HEK293T (cell line): ENCODE measurements around the gene TARS3.

Experiments used
- BHLHE40 ChIP-seq: fragments of 450-650 bp; IDR thresholded peaks from 2 replicates; pipeline ENCODE4 v1.6.1; 2016; ENCODE audit warnings: mild to moderate bottlenecking, moderate library complexity, borderline replicate concordance
- FOXK2 ChIP-seq: fragments of 450-650 bp; IDR thresholded peaks from 2 replicates; pipeline ENCODE4 v1.6.1; 2016; ENCODE audit warnings: mild to moderate bottlenecking
- FOXM1 ChIP-seq: fragments of 450-650 bp; IDR thresholded peaks from 2 replicates; pipeline ENCODE4 v1.6.1; 2017; ENCODE audit warnings: mild to moderate bottlenecking, borderline replicate concordance
- HDGF ChIP-seq: fragments of 450-650 bp; IDR thresholded peaks from 2 replicates; pipeline ENCODE4 v1.6.1; 2017; ENCODE audit warnings: antibody characterized with exemption, borderline replicate concordance
- LEF1 ChIP-seq: fragments of 450-650 bp; IDR thresholded peaks from 2 replicates; pipeline ENCODE4 v1.6.1; 2017; ENCODE audit warnings: mild to moderate bottlenecking, borderline replicate concordance
- NFRKB ChIP-seq: fragments of 450-650 bp; IDR thresholded peaks from 2 replicates; pipeline ENCODE4 v1.6.1; 2016; ENCODE audit warnings: mild to moderate bottlenecking, moderate library complexity
- SP1 ChIP-seq: fragments of 450-650 bp; IDR thresholded peaks from 2 replicates; pipeline ENCODE4 v1.6.1; 2017
- TARDBP ChIP-seq: fragments of 450-650 bp; IDR thresholded peaks from 2 replicates; pipeline ENCODE4 v1.6.1; 2016
- ZNF384 ChIP-seq: fragments of 450-650 bp; IDR thresholded peaks from 2 replicates; pipeline ENCODE4 v1.6.1; 2016

DNA sequence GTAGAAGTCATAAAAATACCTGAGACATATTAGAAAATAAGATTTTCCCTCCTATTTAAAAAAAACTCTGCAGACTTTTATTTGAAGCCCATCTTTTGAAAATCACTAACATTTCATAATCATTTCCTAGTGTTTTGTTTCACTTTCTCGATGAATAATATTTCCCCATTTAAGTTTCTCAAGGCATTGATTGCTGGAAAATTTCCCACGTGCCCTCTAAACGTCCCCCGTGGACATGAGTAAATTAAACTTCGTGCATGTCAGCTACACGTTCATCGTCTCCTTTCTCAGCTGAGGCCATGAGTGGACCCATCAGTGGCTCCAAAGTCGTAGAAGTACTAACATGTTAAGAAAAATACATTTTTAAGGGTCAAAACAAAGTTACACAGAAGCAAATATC, 70.1 kb downstream of the TARS3 start:
- TF ChIP-seq HDGF (no peak), SP1 (no peak), TARDBP (no peak), BHLHE40 (no peak), FOXK2 (no peak), FOXM1 (no peak), ZNF384 (no peak), LEF1 (no peak), NFRKB (no peak)
